Mucosa of descending colon (tissue), 3 donors: Measurements from ENCODE around the gene PPME1. TPM values are rescaled to one million over a fixed set of nuclear protein-coding genes. Genes with fewer than 3 reads are reported as not detected.

ENCODE experiments used
- ATAC-seq: fragments of 200-7000 bp; cut with Tn5 transposase; one replicate; pipeline ENCODE4 v1.9.1; 2020; ENCODE audit warnings: mild to moderate bottlenecking, moderate library complexity
- DNase-seq, 3 donors: peaks; one replicate each; pipeline ENCODE4 v3.0.0-alpha.2; 2020
- H3K36me3 ChIP-seq: fragments of 200-600 bp; one replicate; pipeline ENCODE4 v1.8.0; 2021; ENCODE audit warnings: low read depth, mild to moderate bottlenecking
- H3K4me1 ChIP-seq: fragments of 200-600 bp; one replicate; pipeline ENCODE4 v1.8.0; 2021; ENCODE audit warnings: low read depth, mild to moderate bottlenecking
- H3K4me3 ChIP-seq: fragments of 200-600 bp; one replicate; pipeline ENCODE4 v1.8.0; 2021; ENCODE audit warnings: mild to moderate bottlenecking
- H3K9me3 ChIP-seq: fragments of 200-600 bp; one replicate; pipeline ENCODE4 v1.8.0; 2021; ENCODE audit warnings: mild to moderate bottlenecking
- intact Hi-C, 2 donors: fragments of 100-400 bp; cut with DNase I in 1 of 2; cut with micrococcal nuclease in 1 of 2; formaldehyde crosslinking; loops; one replicate each; pipeline versions ENCODE4 v1.11.0 to v1.11.1; 2022; cut with DNase I, micrococcal nuclease
- total RNA-seq, 3 donors: library from RNA; stranded (reverse); fragmentation: NEBNext Ultra II Directional in 2 of 3; extraction: Animal tissue kit (Norgen Biotek cat#: 25700) in 2 of 3; gene quantifications; one replicate each; pipeline versions ENCODE4 v1.2.1 to v1.2.4, GENCODE V29; 2021 to 2023
- TF ChIP-seq, protein P1 (sequence below): fragments of 200-600 bp; IDR thresholded peaks from one replicate; pipeline ENCODE4 v1.8.0; 2022; ENCODE audit warnings: antibody characterized with exemption, mild to moderate bottlenecking
- donor health status: DM: no; HTN: no; CAD: no; lungs with moderate emphysema.
- donor health status: DM: no; HTN: no; CAD: no.
- donor health status: DM: no; HTN: yes; CAD: no.

Gene PPME1
- total RNA-seq, 3 donors from 2014 or later, result 22.3 to 36.0 (median 26.3) TPM

DNA sequence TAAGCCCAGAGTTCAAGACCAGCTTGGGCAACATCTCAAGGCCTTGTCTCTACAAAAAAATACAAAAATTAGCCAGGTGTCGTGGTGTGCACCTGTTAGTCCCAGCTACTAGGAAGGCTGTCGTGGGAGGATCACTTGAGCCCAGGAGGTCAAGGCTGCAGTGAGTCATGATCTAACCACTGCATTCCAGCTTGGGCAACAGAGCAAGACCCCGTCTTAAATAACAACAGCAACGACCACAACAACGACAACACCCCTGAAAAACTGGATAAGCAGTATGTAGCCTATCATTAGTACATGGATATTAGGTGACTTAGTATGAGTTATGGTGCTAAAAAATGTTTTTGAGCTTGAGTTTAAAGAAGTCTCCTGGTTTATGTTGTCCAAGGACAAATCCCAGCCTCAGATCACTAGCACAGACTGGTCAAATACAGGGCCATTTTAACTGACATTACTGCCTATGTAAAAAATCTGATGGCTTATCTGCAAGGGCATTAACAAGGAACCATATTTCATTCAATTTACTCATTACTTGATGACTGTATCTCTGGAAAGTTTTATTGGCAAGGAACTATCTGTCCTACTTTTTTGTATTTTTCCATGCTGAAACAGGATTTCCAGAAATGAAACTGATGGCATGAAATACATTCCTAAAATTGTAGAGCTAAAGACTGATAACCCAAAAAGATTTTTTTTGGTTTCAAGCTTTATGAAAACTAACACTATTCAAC is 23.7 kb upstream of the PPME1 start:
- Histone ChIP-seq H3K4me3 (no peak overlapping the region), H3K4me1 (no peaks in the 10 kb centered on the region), H3K9me3 (no peaks in the 10 kb centered on the region), H3K36me3 (no peaks in the 10 kb centered on the region)
- DNase-seq (no peak), ATAC-seq (no peak)
- TF ChIP-seq, protein P1, sequence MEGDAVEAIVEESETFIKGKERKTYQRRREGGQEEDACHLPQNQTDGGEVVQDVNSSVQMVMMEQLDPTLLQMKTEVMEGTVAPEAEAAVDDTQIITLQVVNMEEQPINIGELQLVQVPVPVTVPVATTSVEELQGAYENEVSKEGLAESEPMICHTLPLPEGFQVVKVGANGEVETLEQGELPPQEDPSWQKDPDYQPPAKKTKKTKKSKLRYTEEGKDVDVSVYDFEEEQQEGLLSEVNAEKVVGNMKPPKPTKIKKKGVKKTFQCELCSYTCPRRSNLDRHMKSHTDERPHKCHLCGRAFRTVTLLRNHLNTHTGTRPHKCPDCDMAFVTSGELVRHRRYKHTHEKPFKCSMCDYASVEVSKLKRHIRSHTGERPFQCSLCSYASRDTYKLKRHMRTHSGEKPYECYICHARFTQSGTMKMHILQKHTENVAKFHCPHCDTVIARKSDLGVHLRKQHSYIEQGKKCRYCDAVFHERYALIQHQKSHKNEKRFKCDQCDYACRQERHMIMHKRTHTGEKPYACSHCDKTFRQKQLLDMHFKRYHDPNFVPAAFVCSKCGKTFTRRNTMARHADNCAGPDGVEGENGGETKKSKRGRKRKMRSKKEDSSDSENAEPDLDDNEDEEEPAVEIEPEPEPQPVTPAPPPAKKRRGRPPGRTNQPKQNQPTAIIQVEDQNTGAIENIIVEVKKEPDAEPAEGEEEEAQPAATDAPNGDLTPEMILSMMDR, result no peak
- intact Hi-C loops, result no loop called here

DNA sequence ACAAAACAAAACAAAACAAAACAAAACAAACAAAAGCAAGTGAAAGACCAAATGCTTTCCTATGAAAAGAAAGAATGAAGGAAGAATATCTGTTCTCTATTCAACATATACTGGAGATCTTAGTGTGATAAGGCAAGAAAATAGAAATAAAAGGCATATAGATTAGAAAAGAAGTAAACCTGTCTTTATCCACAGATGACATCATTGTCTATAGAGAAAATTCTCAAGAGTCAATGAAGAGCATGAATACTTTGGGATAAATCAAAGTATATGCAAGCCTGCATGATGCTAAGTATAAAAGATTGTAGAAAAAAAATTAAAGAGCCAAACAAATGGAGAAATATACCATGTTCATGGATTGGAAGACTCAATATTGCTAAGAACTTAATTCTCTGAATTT is 17.9 kb upstream of the PPME1 start:
- TF ChIP-seq, protein P1, result no peak
- H3K4me1 ChIP-seq, result no peaks in the 10 kb centered on the region
- no peak for DNase-seq
- intact Hi-C loops, result no loop called here
- no peaks in the 10 kb centered on the region for H3K9me3 ChIP-seq
- H3K4me3 ChIP-seq, result no peak overlapping the region
- ATAC-seq, result no peak
- no peaks in the 10 kb centered on the region for H3K36me3 ChIP-seq

DNA sequence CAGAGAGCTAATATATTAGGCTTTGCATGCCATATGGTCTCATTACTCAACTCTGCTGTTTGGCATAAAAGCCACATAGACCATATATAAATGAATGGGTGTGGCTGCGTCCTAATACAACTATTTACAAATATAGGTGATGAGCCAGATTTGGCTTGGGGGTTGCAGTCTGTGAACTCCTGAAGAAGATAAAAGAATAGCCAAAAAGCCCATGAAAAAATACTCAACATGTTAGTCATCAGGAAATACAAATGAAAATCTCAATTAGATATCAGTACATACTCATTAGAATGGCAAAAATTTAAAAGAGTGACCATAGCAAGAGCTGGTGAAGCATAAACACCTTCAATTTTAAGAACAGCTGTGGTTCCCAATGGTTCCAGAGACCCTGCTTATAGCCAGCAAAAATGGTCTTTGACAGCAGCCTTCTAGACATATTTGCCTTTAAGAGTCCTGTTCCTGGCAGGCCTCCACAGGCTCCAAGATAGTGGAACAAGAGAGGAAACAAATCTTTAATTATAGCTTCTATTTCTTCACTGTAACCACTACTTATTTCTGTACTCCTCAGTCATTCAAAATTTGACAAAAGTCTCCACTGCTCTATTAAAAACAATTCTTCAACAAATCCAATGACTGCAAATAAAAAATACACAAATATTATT is 16.3 kb upstream of the PPME1 start:
- intact Hi-C loops, result no loop called here
- DNase-seq, result no peak
- Histone ChIP-seq H3K36me3 (no peaks in the 10 kb centered on the region), H3K4me1 (no peaks in the 10 kb centered on the region), H3K4me3 (no peak overlapping the region), H3K9me3 (no peaks in the 10 kb centered on the region)
- no peak for ATAC-seq
- TF ChIP-seq, protein P1, result no peak

DNA sequence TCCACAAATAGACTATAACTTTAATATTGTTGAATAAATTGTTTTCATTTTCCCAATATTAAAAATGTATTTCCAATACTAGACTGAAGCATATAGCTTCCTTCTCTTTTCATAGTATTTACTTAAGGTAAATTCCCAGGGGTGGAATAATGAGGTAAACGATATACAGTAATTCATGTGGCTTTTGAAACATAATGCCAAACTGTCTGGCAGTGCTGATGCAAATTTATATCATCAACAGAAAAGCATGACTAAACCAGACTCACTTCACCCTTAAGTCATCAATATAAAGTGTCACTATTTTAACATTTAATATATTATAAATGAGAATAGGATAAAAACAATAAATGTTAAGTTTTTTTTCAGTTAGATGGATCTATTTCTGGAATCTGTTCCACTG is 13.9 kb upstream of the PPME1 start:
- TF ChIP-seq, protein P1, result no peak
- DNase-seq (no peak), ATAC-seq (no peak)
- intact Hi-C loops, result no loop called here
- H3K9me3 ChIP-seq, result no peaks in the 10 kb centered on the region
- H3K4me3 ChIP-seq, result no peak overlapping the region
- no peaks in the 10 kb centered on the region for H3K36me3 ChIP-seq
- H3K4me1 ChIP-seq, result no peaks in the 10 kb centered on the region

DNA sequence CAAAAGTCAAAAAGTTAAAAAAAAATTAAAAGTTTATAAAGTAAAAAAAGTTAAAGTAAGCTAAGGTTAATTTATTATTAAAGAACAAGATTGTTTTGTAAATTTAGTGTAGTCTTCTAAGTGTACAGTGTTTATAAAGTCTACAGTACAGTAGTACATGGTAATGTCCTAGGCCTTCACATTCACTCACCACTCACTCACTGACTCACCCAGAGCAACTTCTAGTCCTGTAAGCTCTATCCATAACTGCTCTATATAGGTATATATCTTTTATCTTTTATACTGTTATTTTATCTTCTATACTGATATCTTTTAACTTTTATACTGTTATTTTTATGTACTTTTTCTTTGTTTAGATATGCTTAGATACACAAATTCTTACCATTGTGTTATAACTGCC is 11.4 kb upstream of the PPME1 start:
- DNase-seq (no peak), ATAC-seq (no peak)
- H3K9me3 ChIP-seq, result no peaks in the 10 kb centered on the region
- TF ChIP-seq, protein P1, result no peak
- no peaks in the 10 kb centered on the region for H3K36me3 ChIP-seq
- no peaks in the 10 kb centered on the region for H3K4me1 ChIP-seq
- intact Hi-C loops, result no loop called here
- no peak overlapping the region for H3K4me3 ChIP-seq
